ENCODE measurements around the gene FGF19.

FGF19 gene

DNA sequence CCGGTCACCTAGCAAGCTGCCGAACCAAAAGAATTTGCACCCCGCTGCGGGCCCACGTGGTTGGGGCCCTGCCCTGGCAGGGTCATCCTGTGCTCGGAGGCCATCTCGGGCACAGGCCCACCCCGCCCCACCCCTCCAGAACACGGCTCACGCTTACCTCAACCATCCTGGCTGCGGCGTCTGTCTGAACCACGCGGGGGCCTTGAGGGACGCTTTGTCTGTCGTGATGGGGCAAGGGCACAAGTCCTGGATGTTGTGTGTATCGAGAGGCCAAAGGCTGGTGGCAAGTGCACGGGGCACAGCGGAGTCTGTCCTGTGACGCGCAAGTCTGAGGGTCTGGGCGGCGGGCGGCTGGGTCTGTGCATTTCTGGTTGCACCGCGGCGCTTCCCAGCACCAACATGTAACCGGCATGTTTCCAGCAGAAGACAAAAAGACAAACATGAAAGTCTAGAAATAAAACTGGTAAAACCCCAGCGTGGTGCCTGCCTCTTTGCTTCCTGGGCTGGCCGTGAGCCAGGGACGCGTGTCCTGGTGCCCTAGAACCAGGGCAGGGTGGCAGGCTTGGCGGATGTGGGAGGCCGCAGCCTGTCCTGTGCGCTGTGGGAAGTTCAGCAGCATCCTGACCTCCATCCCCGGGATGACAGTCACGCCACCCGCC lies 49.7 kb downstream of the FGF19 start:
- no peak for DNase-seq

DNA sequence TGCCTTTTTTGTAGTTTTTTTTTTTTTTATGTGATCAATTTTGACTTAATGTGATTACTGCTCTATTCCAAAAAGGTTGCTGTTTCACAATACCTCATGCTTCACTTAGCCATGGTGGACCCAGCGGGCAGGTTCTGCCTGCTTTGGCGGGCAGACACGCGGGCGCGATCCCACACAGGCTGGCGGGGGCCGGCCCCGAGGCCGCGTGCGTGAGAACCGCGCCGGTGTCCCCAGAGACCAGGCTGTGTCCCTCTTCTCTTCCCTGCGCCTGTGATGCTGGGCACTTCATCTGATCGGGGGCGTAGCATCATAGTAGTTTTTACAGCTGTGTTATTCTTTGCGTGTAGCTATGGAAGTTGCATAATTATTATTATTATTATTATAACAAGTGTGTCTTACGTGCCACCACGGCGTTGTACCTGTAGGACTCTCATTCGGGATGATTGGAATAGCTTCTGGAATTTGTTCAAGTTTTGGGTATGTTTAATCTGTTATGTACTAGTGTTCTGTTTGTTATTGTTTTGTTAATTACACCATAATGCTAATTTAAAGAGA lies 50.3 kb downstream of the FGF19 start:
- DNase-seq = no peak

DNA sequence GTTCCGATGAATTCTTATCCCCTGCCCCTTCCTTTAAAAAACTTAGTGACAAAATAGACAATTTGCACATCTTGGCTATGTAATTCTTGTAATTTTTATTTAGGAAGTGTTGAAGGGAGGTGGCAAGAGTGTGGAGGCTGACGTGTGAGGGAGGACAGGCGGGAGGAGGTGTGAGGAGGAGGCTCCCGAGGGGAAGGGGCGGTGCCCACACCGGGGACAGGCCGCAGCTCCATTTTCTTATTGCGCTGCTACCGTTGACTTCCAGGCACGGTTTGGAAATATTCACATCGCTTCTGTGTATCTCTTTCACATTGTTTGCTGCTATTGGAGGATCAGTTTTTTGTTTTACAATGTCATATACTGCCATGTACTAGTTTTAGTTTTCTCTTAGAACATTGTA lies 50.8 kb downstream of the FGF19 start:
- DNase-seq = no peak

DNA sequence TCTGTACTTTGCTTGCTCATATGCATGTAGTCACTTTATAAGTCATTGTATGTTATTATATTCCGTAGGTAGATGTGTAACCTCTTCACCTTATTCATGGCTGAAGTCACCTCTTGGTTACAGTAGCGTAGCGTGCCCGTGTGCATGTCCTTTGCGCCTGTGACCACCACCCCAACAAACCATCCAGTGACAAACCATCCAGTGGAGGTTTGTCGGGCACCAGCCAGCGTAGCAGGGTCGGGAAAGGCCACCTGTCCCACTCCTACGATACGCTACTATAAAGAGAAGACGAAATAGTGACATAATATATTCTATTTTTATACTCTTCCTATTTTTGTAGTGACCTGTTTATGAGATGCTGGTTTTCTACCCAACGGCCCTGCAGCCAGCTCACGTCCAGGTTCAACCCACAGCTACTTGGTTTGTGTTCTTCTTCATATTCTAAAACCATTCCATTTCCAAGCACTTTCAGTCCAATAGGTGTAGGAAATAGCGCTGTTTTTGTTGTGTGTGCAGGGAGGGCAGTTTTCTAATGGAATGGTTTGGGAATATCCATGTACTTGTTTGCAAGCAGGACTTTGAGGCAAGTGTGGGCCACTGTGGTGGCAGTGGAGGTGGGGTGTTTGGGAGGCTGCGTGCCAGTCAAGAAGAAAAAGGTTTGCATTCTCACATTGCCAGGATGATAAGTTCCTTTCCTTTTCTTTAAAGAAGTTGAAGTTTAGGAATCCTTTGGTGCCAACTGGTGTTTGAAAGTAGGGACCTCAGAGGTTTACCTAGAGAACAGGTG lies 51.8 kb downstream of the FGF19 start:
- no peak for DNase-seq

DNA sequence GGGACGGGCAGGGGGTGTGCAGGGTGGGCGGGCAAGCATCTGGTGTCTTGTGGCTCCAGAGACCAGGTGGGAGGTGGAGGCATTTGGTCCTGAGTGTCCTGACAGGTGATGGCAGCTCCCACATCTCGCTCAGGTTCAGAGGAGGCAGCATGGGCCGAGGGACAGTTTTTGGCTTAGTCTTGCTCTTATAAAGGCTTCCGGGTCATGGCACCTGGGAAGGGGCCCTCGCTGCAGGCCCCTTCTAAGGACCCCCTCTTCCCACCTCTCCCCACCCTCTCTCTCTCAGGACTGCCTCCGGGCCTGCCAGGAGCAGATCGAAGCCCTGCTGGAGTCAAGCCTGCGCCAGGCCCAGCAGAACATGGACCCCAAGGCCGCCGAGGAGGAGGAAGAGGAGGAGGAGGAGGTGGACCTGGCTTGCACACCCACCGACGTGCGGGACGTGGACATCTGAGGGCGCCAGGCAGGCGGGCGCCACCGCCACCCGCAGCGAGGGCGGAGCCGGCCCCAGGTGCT lies 52.9 kb downstream of the FGF19 start:
- DNase-seq = no peak

DNA sequence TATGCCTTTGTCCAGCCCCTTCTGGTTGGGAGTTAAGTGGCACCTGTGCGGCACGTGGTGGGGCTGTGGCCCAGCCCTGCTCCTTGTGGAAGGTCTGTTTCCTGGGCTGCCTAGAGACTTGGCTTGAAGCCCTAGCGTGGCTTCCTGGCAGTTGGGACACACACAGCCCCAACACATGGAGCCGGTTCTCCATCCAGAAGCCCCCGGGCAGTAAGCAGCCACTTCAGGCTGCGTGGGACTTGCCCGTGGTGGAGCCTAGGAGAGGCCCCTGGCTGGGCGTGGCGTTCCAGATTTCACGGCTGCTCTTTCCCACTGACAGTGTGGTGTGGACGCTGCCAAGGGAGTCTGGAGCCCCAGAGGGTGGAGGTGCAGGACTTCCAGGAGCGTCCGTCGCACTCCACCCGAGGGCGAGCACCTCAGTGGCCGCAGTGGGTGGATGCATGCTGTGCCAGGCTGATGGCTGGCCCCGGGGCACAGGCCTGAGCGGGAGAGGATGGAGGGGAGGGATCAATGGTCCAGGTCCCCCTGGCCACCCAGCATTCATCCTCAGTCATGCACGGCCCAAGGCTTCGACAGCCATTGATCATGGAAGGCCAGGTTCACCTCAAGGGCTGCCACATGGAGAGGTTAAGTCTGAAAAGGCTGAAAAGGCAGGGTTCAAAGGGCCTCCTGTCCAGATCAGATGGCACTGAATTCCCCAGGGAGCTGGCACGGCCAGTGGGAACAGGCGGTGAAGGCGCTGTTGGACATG lies 53.6 kb downstream of the FGF19 start:
- no peak for DNase-seq

DNA sequence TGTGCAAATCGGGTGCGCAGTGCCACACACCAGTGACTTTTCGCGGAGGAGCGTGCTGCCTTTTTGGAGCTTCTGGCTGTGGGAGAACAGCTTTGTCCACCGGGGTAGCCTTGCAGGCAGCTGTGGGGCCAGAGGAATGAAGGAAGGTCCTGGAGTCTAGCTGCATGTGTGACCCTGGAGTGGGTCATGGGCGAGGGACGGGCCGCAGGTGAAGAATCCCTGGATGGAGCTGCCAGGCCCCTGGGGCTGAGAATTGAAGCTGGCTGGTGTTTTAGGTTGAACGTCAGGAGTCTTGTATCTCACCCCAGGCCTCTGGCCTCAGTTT lies 54.3 kb downstream of the FGF19 start:
- no peak for DNase-seq

DNA sequence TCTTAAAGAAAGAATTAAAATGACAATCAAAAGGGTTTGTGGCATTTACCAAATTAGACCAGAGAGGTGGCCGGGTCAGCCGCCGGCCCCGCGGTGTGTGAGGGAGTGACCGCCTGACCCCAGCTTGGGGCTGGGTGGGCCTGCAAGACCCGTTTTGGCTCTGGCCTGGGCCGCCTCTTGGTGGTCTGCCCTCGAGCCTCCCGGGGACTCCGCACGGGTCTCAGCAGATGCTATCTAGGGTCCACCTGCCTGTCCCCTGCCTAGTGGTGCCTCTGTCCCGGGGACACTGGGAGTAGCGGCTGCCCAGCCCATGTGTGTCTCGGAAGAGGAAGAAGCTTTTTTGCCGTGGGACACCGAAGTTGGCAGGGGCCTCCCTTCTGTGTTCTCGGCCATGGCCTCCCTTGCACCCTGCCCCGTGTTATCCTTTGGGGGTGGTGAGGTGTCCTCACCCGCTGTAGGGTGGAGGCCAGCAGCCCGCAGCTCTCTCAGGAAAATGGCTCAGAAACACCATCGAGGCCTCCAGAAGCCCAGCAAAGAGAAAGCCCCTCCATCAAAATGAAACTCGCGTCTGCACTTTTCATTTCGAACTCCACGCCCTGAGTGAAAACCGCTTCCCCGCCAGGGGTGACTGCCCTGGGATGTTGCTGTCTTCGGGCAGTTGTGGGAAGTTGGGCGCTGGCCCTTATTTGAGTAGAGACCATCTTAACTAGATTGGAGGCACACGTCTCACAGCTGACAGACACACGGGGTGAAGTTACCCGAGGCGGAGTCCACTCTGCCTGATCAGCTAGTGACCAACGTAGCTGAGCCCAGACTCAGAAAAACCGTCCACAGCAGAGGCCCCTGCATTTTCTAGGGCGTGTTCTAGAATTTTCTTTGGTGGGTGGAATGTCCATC lies 54.9 kb downstream of the FGF19 start:
- no peak for DNase-seq

Measured in NCI-H226 (cell line).